ENCODE data around the gene OPHN1.

- TF ChIP-seq ZNF331 (CRISPR knock-in tag; IDR thresholded peaks at IDR 0.05) (no peak), CREB1 (IDR thresholded peaks at IDR 0.05) (no peak), CREB1 (CRISPR knock-in tag; IDR thresholded peaks at IDR 0.05) (no peak), NBN (conservative IDR thresholded peaks at IDR 0.05) (no peak), POLR2AphosphoS5 (IDR thresholded peaks at IDR 0.05; ENCODE audit: low read depth, low read length) (no peak), ATF2 (CRISPR knock-in tag; IDR thresholded peaks at IDR 0.05) (no peak), TAF1 (CRISPR knock-in tag; IDR thresholded peaks at IDR 0.05) (no peak), CTCF (CRISPR knock-in tag; IDR thresholded peaks at IDR 0.05) (no peak), RFX5 (IDR thresholded peaks at IDR 0.05; ENCODE audit: low read depth, low read length) (no peak), ZNF577 (CRISPR knock-in tag; IDR thresholded peaks at IDR 0.05; ENCODE audit: borderline replicate concordance, low read depth) (no peak), EP300 (IDR thresholded peaks at IDR 0.05; ENCODE audit: low read depth in 2 of 2, low read length in 2 of 2) (no peak), EP300 (CRISPR knock-in tag; IDR thresholded peaks at IDR 0.05; ENCODE audit: borderline replicate concordance) (no peak), SMARCE1 (IDR thresholded peaks at IDR 0.05; ENCODE audit: borderline replicate concordance) (no peak), PHF20 (CRISPR knock-in tag; IDR thresholded peaks at IDR 0.05) (no peak)
These were observed 31.5 kb upstream of the OPHN1 start for GRCh38 chrX:68464796-68465195.

Measured in HepG2 (cell line).